Amniotic stem cell (primary cell): ENCODE measurements around the gene ANXA6.

ENCODE experiments used
- DNase-seq: peaks from one replicate; lab custom pipeline; 2025; lab: John Stamatoyannopoulos, UW

Gene ANXA6

GRCh38 chr5:151063142-151063989, 94.2 kb downstream of the ANXA6 start:
- peak; percentile 41 for DNase-seq

- no peak for DNase-seq
Measured at GRCh38 chr5:151062405-151063141, 95.0 kb downstream of the ANXA6 start.

GRCh38 chr5:151060742-151061141, 96.8 kb downstream of the ANXA6 start:
- DNase-seq: no peak

- DNase-seq: no peak
Measured at GRCh38 chr5:151058891-151059489, 98.6 kb downstream of the ANXA6 start.

GRCh38 chr5:151058301-151058700, 99.3 kb downstream of the ANXA6 start:
- DNase-seq: no peak

GRCh38 chr5:151056379-151057325, 100.9 kb downstream of the ANXA6 start:
- no peak for DNase-seq

GRCh38 chr5:151055336-151055735, 102.2 kb downstream of the ANXA6 start:
- no peak for DNase-seq

- no peak for DNase-seq
Measured at GRCh38 chr5:151054709-151055108, 102.9 kb downstream of the ANXA6 start.

DNA sequence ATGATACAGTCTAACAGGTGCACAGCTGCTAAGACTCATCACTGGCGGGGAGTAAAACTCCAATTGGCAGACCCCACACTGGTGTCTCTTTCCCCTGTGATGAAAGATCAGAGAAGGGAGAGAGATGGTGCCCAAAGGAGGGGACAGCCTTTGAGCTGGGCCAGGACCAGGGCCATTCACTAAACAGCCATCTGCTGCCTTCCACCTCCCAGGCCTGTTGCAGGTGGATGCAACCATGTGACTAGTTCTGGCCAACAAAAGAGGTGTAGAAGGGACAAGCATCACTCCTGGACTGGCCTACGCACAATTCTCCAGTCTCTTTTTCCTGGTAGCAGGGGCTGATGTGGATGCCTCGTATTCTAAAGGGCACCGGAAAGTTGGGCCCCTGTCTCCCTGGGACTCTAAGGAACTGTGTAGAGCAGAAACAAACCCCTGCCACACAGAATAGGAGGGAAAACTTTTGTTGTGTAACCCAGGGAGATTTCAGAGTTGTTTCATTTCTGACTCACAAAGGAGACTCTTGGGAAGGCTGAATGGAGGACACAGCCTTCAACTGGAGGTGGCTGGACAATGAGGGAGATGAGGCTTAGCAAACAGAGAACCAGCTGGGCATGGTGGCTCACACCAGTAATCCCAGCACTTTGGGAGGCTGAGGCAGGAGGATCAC, 103.7 kb downstream of the ANXA6 start:
- no peak for DNase-seq

- DNase-seq: no peak
Measured at GRCh38 chr5:151052836-151053235, 104.7 kb downstream of the ANXA6 start.

DNA sequence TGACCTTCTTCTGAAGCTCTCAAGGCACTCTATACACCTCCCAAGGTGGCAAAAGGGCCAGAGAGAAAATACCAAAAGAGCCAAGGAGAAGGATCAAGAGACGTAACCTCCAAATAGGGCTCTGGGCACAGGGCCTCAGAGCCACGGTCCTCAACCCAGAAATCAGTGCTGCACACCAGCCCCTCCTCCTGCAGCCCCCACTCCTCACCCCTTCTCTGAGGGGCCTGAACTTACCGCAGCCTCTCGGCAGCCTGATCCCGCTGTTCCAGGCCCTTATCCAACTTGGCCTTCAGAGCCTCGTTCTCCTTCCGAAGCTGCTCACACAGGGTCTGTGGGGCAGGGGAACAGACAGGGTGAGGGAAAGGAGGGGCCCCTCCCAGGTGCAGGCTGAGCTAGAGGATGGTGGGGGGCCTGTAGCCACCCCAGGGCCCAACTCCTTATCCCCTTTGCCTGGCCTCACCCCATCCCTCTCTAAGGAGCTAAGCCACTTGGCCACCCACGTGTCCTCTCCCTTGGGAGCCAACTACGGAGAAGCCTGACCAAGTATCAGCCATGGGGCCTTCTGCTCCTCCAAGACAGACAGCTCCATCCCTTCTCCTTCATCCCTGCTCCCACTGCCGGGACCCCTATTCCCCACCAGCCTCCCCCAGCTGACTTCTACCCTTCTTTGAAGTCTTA, 105.5 kb downstream of the ANXA6 start:
- DNase-seq: no peak

GRCh38 chr5:151051066-151051930, 106.3 kb downstream of the ANXA6 start:
- DNase-seq: peak; percentile 47
